ENCODE results near the gene ADAMTS10.
"Not testable (repeated sequence)": the region's sequence is repeated elsewhere in the genome, so short reads cannot be mapped to it uniquely, and the experiment has no call there.

The ADAMTS10 gene

DNA sequence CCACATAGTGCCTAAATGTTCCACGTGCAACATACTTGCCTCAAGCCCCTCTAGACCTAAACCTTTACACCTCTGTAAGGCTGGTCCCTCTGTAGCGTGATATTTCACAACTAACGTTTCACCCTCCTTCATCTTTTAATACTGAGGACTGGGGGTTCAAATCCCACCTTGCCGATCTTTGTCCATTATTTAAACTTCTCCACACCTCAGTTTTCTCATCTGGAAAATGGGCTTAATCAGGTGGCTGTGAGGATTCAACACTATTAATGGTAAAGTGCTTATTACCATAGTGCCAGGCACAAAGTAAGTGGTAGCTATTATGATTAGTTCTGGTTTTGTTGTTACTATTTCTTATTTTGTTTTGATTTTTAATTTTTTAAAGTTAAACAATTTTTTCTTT lies 7.5 kb upstream of the ADAMTS10 start:
- H3K9me3 ChIP-seq = no peaks in the 10 kb centered on the region
- H3K27ac ChIP-seq = no peak overlapping the region
- H3K4me3 ChIP-seq (ENCODE audit: low read depth in 1 of 2, low read length in 1 of 2) = no peak overlapping the region
- no peaks in the 10 kb centered on the region for H3K36me3 ChIP-seq
- H3K27me3 ChIP-seq = peaks cover 36% of the 10 kb centered on the region
- H3K4me1 ChIP-seq (ENCODE audit: control insufficient read depth in 1 of 2, insufficient read depth in 1 of 2, low read depth in 1 of 2, low read length in 1 of 2) = peaks cover 8% of the 10 kb centered on the region in 2 experiments
- TF ChIP-seq CTCF (IDR thresholded peaks at IDR 0.05) = no peak

GRCh38 chr19:8617325-8617724 lies 6.8 kb upstream of the ADAMTS10 start:
- H3K27me3 ChIP-seq = peaks cover 39% of the 10 kb centered on the region
- not testable (repeated sequence) for H3K9me3 ChIP-seq; H3K36me3 ChIP-seq; H3K27ac ChIP-seq; H3K4me1 ChIP-seq (ENCODE audit: control insufficient read depth in 1 of 2, insufficient read depth in 1 of 2, low read depth in 1 of 2, low read length in 1 of 2); H3K4me3 ChIP-seq (ENCODE audit: low read depth in 1 of 2, low read length in 1 of 2)

- no peaks in the 10 kb centered on the region for H3K9me3 ChIP-seq
- H3K27me3 ChIP-seq = peaks cover 43% of the 10 kb centered on the region
- TF ChIP-seq CTCF (IDR thresholded peaks at IDR 0.05) = no peak
- peaks cover 8% of the 10 kb centered on the region in 2 experiments for H3K4me1 ChIP-seq (ENCODE audit: control insufficient read depth in 1 of 2, insufficient read depth in 1 of 2, low read depth in 1 of 2, low read length in 1 of 2)
- no peaks in the 10 kb centered on the region for H3K36me3 ChIP-seq
- no peak overlapping the region for H3K27ac ChIP-seq
- H3K4me3 ChIP-seq (ENCODE audit: low read depth in 1 of 2, low read length in 1 of 2) = no peak overlapping the region
Measured at GRCh38 chr19:8616861-8617260, 6.3 kb upstream of the ADAMTS10 start.

GRCh38 chr19:8615813-8616596 lies 5.5 kb upstream of the ADAMTS10 start:
- Histone ChIP-seq H3K9me3 (no peaks in the 10 kb centered on the region), H3K4me1 (ENCODE audit: control insufficient read depth in 1 of 2, insufficient read depth in 1 of 2, low read depth in 1 of 2, low read length in 1 of 2) (peaks cover 8% of the 10 kb centered on the region in 2 experiments), H3K27ac (peak overlapping the region; percentile 16), H3K27me3 (peaks cover 52% of the 10 kb centered on the region), H3K36me3 (no peaks in the 10 kb centered on the region), H3K4me3 (ENCODE audit: low read depth in 1 of 2, low read length in 1 of 2) (peak overlapping the region; percentile 26 to 34)
- peak; percentile 99 for TF ChIP-seq CTCF (IDR thresholded peaks at IDR 0.05)

GRCh38 chr19:8615024-8615423 lies 4.5 kb upstream of the ADAMTS10 start:
- no peak for TF ChIP-seq CTCF (IDR thresholded peaks at IDR 0.05)
- Histone ChIP-seq H3K4me3 (ENCODE audit: low read depth in 1 of 2, low read length in 1 of 2) (no peak overlapping the region), H3K4me1 (ENCODE audit: control insufficient read depth in 1 of 2, insufficient read depth in 1 of 2, low read depth in 1 of 2, low read length in 1 of 2) (peaks cover 12 to 13% of the 10 kb centered on the region in 2 experiments), H3K27ac (no peak overlapping the region), H3K27me3 (peaks cover 56% of the 10 kb centered on the region), H3K36me3 (no peaks in the 10 kb centered on the region), H3K9me3 (no peaks in the 10 kb centered on the region)

GRCh38 chr19:8614455-8614854 lies 3.9 kb upstream of the ADAMTS10 start:
- Histone ChIP-seq H3K27ac (no peak overlapping the region), H3K4me3 (ENCODE audit: low read depth in 1 of 2, low read length in 1 of 2) (no peak overlapping the region), H3K27me3 (peaks cover 62% of the 10 kb centered on the region), H3K4me1 (ENCODE audit: control insufficient read depth in 1 of 2, insufficient read depth in 1 of 2, low read depth in 1 of 2, low read length in 1 of 2) (peaks cover 17 to 18% of the 10 kb centered on the region in 2 experiments), H3K9me3 (no peaks in the 10 kb centered on the region), H3K36me3 (no peaks in the 10 kb centered on the region)
- no peak for TF ChIP-seq CTCF (IDR thresholded peaks at IDR 0.05)

Data from neutrophil (primary cell).